GM12873 (cell line): ENCODE results near the gene IRF2BP2.

Experiments used
- TF ChIP-seq, protein P1 (sequence below): IDR thresholded peaks from 2 replicates; pipeline ENCODE4 v1.5.1; 2012; ENCODE audit warnings: low read depth, mild to moderate bottlenecking, moderate library complexity, low read length, control low read depth; ENCODE audit not compliant: insufficient read depth; ENCODE audit errors: missing control alignments

Gene IRF2BP2

DNA sequence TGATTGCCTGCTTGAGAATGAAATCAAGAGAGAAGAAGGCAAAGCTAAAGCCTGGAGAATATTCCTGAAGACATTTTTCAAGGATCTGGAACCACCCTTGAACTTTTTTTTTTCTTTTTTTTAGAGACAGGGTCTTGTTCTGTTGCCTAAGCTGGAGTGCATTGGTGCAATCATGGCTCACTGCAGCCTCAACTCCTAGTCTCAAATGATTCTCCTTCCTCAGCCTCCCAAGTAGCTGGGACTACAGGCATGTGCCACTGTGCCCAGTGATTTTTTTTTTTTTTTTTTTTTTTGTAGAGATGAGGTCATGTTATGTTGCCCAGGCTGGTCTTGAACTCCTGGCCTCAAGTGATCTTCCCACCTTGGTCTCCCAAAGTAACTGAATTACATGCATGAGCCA, 22.2 kb upstream of the IRF2BP2 start:
- TF ChIP-seq, protein P1, sequence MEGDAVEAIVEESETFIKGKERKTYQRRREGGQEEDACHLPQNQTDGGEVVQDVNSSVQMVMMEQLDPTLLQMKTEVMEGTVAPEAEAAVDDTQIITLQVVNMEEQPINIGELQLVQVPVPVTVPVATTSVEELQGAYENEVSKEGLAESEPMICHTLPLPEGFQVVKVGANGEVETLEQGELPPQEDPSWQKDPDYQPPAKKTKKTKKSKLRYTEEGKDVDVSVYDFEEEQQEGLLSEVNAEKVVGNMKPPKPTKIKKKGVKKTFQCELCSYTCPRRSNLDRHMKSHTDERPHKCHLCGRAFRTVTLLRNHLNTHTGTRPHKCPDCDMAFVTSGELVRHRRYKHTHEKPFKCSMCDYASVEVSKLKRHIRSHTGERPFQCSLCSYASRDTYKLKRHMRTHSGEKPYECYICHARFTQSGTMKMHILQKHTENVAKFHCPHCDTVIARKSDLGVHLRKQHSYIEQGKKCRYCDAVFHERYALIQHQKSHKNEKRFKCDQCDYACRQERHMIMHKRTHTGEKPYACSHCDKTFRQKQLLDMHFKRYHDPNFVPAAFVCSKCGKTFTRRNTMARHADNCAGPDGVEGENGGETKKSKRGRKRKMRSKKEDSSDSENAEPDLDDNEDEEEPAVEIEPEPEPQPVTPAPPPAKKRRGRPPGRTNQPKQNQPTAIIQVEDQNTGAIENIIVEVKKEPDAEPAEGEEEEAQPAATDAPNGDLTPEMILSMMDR, result no peak

DNA sequence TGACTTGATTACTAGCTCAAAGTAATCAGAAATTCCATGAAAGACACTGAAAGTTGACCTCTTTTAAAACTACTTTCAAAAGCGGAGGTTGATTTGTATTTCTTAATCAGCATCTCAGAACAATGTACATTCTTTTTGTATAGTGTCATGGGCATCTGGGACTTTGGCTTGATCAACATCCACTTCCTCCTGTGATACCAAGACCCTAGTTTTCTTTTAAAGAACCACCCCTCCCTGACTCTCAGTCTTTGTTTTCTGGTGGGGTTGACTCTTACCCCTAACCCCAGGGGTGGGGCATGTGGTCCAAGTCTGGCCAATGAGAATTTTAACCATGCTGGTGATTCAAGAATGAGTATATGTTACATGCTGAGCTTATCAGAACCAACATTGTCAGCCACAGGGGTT, 21.7 kb upstream of the IRF2BP2 start:
- TF ChIP-seq, protein P1, result no peak

DNA sequence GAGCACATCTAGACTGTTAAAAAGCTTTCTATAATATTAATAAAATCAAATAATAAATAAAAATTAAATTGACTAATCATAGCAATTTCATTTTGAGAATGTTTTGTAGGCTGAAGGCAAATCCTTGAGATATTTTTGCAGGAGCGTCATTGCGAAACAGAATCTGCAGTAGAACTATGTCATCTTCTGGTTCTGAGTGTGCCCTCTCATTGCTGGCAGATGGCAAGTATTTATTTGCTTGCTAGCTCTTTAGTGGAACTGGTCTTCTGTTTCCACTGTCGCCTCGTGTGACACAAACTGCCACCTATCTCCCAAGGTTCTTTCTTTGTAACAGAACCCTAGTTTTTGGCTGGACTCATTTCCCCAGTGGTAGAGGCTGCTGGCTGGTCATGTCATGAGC, 19.0 kb upstream of the IRF2BP2 start:
- TF ChIP-seq, protein P1, result no peak

DNA sequence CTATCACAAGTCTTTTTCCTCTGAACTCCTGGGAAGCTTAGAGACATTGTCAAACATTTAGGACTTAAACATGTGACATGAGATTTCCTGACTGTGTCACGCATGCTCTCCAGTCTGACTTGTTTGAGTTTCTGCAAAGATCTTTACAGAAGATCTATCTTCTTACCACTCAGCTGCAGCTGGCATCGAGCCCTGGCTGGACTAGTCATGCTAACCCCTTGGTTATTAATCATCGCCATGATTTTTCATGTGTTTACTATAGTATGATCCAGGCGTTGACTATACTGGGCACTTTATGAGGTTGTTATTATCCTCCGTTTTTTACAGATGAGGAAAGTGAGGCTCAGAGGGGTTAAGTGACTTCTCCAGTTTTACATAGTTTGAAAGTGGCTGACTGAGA, 18.1 kb upstream of the IRF2BP2 start:
- TF ChIP-seq, protein P1, result no peak

DNA sequence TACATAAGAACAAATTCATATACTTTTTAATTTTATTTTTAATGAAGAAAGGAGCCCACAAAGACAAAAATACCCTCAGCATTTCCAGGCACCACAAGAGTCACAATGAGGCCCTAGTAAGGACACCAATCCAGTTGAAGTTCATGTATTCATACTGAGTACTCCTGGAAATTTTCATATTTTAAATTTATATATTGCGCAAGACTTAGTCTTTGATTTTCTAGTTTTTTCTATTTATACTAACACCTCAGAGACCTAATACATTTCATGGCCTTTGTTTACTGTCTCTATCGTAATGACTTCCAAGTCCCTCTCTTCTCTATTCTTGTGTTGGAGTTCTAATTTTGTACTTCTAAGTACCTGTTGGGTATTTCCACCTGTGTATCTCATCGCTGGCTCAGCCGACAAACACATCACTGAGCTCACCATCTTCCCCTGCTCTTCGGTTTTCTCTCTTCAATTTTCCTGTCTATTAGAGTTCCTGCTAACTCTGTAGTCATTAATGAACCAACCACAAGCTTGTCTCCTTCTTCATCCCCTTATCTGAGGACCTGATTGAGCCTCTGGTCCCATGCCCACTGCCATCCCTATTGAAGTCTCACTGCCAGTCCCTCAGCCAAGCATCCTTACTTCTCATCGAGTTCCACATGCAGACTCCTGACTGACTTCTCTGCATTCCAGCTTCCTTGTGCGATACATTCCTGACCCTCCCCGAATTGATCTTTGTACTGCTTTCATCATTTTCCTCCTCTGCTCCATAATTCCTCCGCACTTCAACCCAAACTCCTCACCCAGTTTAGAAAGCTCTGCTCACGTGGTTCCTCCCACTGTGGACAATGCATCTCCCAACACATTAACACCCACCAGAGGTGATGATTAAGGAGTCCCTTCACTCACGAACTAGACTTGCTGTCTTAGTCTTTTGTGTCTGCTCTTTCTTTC, 17.3 kb upstream of the IRF2BP2 start:
- TF ChIP-seq, protein P1, result no peak

DNA sequence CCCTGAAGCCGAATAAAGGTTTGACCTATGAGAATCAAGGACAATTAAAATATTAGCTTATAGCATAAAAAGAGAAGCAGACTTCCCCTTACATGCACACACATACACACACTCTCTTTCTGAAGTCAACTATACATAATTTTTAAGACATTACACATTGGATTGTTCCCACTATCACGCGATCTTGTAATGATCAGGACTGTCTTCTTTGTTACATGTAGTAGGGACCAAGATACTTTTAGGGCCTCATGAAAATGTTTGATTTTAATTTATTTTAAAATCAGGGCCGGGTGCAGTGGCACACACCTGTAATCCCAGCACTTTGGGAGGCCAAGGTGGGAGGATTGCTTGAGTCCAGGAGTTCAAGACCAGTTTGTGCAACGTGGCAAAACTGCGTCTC, 16.4 kb upstream of the IRF2BP2 start:
- TF ChIP-seq, protein P1, result no peak

DNA sequence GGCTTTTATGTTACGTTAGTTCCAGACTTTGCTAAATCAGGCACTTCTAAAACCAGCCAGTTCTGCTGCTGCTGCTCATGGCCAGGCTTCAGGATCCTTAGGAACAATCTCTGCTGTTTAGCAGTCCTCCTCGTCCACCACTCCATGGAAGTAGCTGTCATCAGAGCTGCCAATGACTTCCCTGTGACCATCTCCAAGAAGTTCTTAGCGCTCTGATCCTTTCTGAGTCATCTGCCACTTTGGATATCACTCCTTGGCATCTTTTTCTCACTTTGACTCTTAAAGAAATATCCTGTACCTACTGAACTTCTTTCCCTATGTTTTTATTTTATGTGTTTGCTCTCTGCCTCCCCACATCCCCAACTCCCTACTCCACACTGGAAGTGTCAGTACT, 14.7 kb upstream of the IRF2BP2 start:
- TF ChIP-seq, protein P1, result no peak
